ENCODE results near the gene UBE2G1.

The UBE2G1 gene

DNA sequence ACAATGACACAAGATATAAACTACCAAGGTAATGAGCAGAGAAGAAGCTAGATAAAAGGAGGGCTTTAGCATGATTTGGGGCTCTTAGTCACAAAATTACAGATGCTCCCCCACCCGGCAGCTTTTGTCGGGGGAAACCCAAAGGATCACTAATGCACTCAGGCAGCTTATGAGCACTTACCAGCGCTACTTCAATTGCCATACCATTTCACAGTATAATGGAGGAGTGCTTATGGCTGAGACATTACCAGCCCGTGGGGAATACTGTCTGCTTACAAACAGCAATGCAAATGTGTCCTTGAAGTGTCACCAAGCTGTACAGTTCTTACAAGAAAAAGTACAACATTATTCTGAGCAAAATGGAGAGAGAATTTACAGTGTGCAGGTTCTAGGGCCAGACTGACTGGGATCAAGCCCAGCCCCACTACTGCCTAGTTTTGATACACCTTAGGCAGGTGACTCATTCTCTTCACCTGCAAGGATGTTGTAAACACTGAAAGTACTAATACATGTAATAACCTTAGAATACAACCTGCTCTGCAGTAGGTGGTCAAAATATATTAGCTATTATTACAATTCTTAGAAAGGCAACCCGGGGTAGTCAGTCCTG is 119.0 kb downstream of the UBE2G1 start:
- no peak for DNase-seq (ENCODE audit: low read depth)

GRCh38 chr17:4246674-4247073 is 119.8 kb downstream of the UBE2G1 start:
- DNase-seq (ENCODE audit: low read depth) = no peak

- DNase-seq (ENCODE audit: low read depth) = no peak
These were observed 124.9 kb downstream of the UBE2G1 start for GRCh38 chr17:4241535-4241934.

- DNase-seq (ENCODE audit: low read depth) = no peak
These were observed 130.0 kb downstream of the UBE2G1 start for GRCh38 chr17:4236456-4236855.

- DNase-seq (ENCODE audit: low read depth) = no peak
These were observed 130.8 kb downstream of the UBE2G1 start for GRCh38 chr17:4235372-4236279.

DNA sequence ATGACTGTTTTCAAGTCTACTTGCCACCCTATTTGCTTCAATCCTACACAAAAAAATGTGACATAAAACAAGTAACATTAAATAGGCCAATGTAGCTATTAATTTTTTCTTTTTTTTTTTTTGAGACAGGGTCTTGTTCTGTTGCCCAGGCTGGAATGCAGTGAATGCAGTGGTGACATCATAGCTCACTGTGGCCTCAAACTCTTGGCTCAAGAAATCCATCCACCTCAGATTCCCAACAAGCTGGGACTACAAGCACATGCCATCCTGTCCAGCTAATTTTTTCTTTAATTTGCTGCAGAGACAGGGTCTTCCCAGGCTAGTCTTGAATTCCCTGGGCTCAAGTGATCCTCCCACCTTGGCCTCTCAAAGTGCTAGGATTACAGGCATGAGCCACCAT is 132.1 kb downstream of the UBE2G1 start:
- no peak for DNase-seq (ENCODE audit: low read depth)

DNA sequence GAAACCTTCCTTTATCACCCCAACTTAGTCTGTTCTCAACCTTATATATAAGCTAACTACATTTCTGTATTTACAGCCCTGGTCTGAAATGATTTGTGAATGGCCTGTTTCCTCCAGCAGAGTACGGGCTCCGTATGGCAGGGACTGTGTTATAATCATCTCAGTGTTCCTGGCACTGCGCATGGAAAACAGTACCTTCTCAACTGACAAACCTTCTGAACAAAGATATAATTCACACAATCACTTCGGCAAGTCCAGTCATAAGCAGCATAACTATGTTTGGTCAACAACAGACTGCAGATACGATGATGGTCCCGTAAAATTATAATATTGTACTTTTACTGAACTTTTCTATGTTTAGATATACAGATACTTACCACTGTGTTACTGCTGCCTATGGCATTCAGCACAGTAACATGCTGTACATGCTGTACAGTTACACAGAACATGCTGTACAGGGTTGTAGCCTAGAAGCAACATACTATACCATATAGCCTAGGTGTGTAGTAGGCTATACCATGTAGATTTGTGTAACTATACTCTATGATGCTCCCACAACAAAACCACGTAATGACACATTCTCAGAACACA is 132.7 kb downstream of the UBE2G1 start:
- no peak for DNase-seq (ENCODE audit: low read depth)

DNA sequence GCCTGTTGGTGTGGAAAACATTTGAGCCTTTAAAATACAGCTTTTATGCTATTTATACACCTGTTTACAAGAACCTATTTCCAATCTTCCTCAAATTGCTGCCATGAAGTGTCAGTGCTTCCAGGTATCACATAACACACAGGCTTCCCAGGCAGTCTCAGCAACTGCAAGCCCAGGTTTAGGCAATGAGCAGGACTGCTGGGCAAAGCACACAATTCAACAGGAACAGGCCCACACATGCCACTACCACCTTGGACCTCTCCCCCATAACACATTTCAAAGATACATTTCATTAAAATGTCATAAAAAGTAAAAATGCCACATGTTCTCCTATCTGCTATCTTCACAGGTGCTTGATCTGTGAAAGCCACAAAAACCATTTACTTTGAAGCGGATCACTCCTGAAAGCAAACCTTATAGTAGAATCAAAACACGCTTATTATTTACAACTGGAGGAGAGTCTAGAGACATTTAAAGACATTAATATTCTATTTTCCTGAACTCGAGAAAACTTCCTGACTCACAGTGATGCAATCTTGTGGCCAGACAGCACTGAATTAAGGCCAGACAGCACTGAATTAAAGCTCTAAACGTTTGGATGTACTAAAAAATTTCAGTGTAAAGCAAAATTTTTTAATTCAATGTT is 134.2 kb downstream of the UBE2G1 start:
- DNase-seq (ENCODE audit: low read depth) = no peak

DNA sequence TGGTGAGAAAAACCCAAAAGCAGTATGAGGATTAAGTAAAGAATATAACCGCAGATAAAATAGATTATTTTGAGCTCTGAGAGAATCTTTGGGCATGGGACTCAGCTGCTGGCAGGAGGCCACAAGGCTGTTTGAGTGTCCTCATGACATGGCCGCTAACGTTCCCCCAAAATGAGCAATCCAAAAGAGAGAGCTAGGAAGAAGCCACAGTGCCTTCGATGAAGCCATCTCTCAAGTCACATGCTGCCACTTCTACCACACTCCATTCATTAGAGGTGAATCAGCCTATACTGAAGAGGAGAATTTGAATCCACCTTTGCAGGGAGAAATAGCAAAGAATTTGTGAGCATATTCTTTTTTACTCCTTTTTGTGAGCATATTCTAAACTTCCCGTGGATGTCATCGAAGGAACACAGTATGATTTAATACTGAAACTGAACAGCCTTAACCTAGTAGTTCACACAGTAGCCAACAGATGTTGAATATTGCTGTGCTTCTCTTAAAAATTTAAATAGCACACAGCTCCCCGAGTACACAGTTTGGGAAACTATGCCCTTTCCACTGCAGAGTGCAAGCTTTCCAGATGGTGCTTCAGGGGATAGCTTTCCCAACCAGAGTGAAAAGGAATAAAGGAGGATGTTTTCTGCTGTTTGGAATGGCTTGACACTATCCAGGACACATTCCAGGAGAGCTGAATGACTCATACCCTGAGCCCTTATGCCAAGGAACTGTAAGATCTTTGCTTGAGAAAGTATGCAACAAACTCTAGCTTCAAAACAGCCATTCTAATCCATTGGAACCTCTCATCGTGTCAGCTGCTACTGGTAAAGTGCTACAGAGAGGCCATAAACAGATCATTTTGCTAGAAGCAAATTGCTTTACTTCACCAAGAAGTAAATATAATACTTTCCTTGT is 136.6 kb downstream of the UBE2G1 start:
- peak; percentile 92 for DNase-seq (ENCODE audit: low read depth)

DNA sequence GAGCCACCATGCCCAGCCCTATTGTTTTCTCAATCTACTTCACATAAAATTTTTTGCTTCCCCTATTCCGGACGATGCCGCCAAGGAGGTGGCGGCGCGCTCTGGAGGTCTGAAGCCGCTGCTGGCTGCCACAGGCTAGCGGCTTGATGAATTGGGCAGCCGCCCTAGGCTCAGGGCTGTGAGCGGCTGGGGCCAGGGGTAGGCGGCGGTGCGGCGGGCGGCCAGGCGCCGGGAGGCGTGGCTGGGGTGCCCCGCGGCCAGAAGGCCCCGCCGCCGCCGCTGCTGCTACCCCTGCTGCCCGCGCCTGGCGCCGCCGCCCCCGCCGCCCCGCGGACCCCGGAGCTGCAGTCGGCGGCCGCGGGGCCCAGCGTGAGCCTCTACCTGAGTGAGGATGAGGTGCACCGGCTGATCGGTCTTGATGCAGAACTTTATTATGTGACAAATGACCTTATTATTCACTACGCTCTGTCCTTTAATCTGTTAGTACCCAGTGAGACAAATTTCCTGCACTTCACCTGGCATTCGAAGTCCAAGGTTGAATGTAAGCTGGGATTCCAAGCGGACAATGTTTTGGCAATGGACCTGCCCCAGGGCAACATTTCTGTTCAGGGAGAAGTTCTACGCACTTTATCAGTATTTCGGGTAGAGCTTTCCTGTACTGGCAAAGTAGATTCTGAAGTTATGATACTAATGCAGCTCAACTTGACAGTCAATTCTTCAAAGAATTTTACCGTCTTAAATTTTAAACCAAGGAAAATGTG is 144.4 kb downstream of the UBE2G1 start:
- DNase-seq (ENCODE audit: low read depth) = no peak

GRCh38 chr17:4221163-4221562 is 145.3 kb downstream of the UBE2G1 start:
- DNase-seq (ENCODE audit: low read depth) = no peak

DNA sequence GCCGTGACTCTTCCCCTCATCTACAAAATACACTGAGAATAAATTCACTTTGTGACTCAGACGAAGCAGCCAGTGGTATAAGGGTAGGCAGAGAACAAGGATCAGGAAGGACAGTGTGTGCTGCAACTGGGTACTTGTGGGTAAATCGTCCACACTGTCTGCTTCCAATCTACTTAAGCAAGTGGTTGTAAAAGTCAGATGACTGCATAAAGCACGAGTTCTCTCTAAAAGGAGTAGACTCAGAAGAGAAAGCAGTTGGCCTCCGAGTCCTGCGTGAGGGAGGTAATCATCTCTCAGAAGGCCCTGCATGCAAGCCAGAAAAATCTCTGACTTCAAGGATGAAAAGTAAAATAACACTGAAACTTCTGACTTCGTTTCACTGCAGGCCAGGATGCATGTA is 145.8 kb downstream of the UBE2G1 start:
- no peak for DNase-seq (ENCODE audit: low read depth)
